Psoas muscle (tissue), 8 donors: ENCODE measurements around the gene CHD6. TPM values are rescaled to one million over a fixed set of nuclear protein-coding genes. Genes with fewer than 3 reads are reported as not detected.

ENCODE experiments used
- ATAC-seq, 4 donors: fragments of 200-7000 bp; cut with Tn5 transposase; one replicate each; pipeline ENCODE4 v1.9.1; 2020; ENCODE audit warnings: moderate library complexity in 3 of 4, mild to moderate bottlenecking in 2 of 4
- DNase-seq, 2 donors: peaks; one replicate each; pipeline ENCODE4 v3.0.0-alpha.2; 2020
- H3K27ac ChIP-seq: fragments of 200-600 bp; one replicate; pipeline ENCODE4 v1.8.0; 2022
- H3K27me3 ChIP-seq, 3 donors: fragments of 200-600 bp in 1 of 3; one replicate each; pipeline versions ENCODE4 v1.6.1 to v1.8.0; 2013 to 2022; ENCODE audit warnings: low read length in 2 of 3, mild to moderate bottlenecking in 2 of 3, moderate library complexity in 1 of 3; ENCODE audit not compliant: insufficient read depth in 3 of 3
- H3K36me3 ChIP-seq, 2 donors: fragments of 200-600 bp in 1 of 2; one replicate each; pipeline versions ENCODE4 v1.6.1 to v1.8.0; 2013 to 2022; ENCODE audit warnings: low read depth in 1 of 2, mild to moderate bottlenecking in 1 of 2, moderate library complexity in 1 of 2; ENCODE audit not compliant: insufficient read depth in 1 of 2
- H3K4me1 ChIP-seq: fragments of 200-600 bp; one replicate; pipeline ENCODE4 v1.8.0; 2022
- H3K4me3 ChIP-seq: fragments of 200-600 bp; one replicate; pipeline ENCODE4 v1.8.0; 2022; ENCODE audit warnings: mild to moderate bottlenecking
- H3K9me3 ChIP-seq: fragments of 200-600 bp; one replicate; pipeline ENCODE4 v1.8.0; 2022
- CTCF ChIP-seq: fragments of 200-600 bp; IDR thresholded peaks from one replicate; pipeline ENCODE4 v1.8.0; 2022; ENCODE audit warnings: antibody characterized with exemption
- WGBS, 3 donors: extraction: QIAGEN DNeasy Blood & Tissue Kit; methylation state at CpG; one replicate each; pipeline versions ENCODE4 v1.1.6 to v1.1.7; 2013; 5-methylcytosine and 5-hydroxymethylcytosine counted together
- intact Hi-C, 2 donors: fragments of 100-400 bp; cut with DNase I; formaldehyde crosslinking; loops; one replicate each; pipeline versions ENCODE4 v1.11.0 to v1.14.2; 2022
- polyA plus RNA-seq, 3 donors: library from polyadenylated mRNA; stranded (reverse); fragments of 200-250 nt; gene quantifications; one replicate each; pipeline ENCODE4 v1.2.3, GENCODE V29; 2013
- total RNA-seq, 4 donors: library from RNA; stranded (reverse); fragmentation: NEBNext Ultra II Directional in 2 of 4; extraction: Animal tissue kit (Norgen Biotek cat#: 25700) in 2 of 4; gene quantifications; one replicate each; pipeline versions ENCODE4 v1.2.1 to v1.2.4, GENCODE V29; 2021 to 2023
- donor health status: healthy with polysubstance abuse.
- donor health status: DM: no; HTN: no; CAD: no; lungs with moderate emphysema.
- donor health status: Bipolar disorder and iron deficiency.
- donor health status: healthy.
- donor health status: DM: yes; HTN: yes; CAD: no.
- donor health status: DM: no; HTN: no; CAD: no.
- donor health status: DM: no; HTN: no; CAD: no.
- donor health status: DM: yes; HTN: yes; CAD: no.

CHD6 gene
- total and polyA plus RNA-seq, 7 donors, result 1.7 to 30.4 (median 17.2) TPM

GRCh38 chr20:41619360-41620100 lies 1.4 kb upstream of the CHD6 start:
- Histone ChIP-seq H3K4me3 (peak overlapping the region; percentile 79), H3K27me3 (no peaks in the 10 kb centered on the region), H3K4me1 (peaks cover 15% of the 10 kb centered on the region), H3K27ac (no peak overlapping the region), H3K36me3 (no peaks in the 10 kb centered on the region), H3K9me3 (no peaks in the 10 kb centered on the region)
- ATAC-seq (no peak), DNase-seq (no peak)
- no peak for TF ChIP-seq CTCF
- intact Hi-C loops, result loop anchor here (5.0 to 10.0 kb wide), 3 partner anchors 73 to 105 kb away; no protein-coding TSS in a partner anchor
- WGBS, 3 donors, result 62 to 75% (median 68%) methylated on average over 5 of the region's 5 CpGs

DNA sequence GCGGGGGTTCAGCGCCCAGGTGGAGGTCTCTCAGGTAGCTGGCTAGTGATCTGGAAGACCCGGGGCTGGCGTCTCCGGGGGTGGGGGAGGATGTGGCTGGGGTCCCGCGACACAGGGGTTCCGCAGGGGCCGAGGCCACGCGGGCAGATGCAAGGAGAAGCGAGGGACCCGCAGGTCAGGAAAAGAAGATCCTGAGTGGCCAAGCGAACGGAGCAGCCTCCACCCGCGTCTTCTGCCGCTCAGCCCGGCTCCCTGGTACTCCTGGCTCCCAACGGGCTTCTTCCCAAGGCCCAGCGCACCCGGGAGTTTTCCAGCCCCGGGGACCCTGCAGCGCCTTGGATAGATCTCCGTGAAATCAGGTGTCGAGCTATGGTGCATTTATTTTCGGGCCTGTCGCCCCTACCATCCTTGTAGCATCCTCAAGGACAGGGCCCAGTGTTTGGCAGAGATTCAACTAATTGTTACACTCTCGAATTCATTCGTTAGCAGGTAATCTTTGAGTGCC lies 682 bp upstream of the CHD6 start:
- ATAC-seq (peak in 2 of 4 donors; percentile 5 to 7), DNase-seq (no peak)
- H3K36me3 ChIP-seq, result no peaks in the 10 kb centered on the region
- WGBS, 3 donors, result 3 to 9% (median 4%) methylated on average over 19 to 30 of the region's 30 CpGs
- peak overlapping the region; percentile 30 for H3K27ac ChIP-seq
- H3K9me3 ChIP-seq, result no peaks in the 10 kb centered on the region
- peak overlapping the region; percentile 79 for H3K4me3 ChIP-seq
- intact Hi-C loops, result loop anchor here (5.0 to 10.0 kb wide), 3 partner anchors 73 to 104 kb away; no protein-coding TSS in a partner anchor
- peaks cover 21% of the 10 kb centered on the region for H3K4me1 ChIP-seq
- no peak for TF ChIP-seq CTCF
- H3K27me3 ChIP-seq, result no peaks in the 10 kb centered on the region

DNA sequence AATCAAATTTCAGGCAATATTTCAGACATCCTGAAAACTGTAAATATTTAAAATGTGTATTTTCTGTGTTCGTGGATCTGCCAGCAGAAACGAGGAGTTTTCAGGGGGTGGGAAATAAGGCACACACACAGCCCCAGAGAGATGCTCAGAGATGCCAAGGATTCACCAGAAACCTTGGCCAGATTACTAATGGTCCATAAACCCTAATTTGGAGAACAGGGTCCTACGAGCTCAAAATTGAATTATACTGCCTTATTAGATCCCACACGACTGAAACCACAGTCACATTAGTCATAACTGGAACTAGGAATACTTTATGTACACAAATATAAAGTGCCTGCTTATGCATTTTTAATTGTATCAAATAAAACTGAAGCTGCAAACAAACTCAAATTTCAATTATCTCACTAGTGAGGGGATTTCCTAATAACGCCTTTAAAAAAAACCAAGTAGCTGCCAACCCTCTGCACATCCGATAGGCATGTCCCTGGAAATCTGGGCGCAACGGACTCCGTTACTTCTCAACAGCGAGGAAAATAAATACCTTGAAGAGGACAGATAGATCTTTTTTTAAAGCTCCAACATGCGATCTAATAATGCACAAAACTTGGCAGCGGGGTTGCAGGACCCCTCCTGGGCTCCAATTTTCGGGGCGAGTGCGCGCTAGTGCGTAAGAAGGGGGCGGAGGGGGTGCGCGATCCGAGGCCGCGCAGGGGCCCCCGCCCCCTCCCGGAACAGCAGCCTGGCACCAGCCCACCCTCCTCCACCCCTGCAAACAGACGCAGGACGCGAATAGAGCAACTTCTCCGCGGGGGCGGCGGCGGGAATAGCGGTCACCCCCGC lies 897 bp downstream of the CHD6 start:
- Histone ChIP-seq H3K4me3 (peak overlapping the region; percentile 79), H3K27ac (peak overlapping the region; percentile 51), H3K36me3 (no peaks in the 10 kb centered on the region), H3K27me3 (no peaks in the 10 kb centered on the region), H3K9me3 (no peaks in the 10 kb centered on the region), H3K4me1 (peaks cover 26% of the 10 kb centered on the region)
- ATAC-seq, result peak in 3 of 4 donors; percentile 8 to 28 (median 10)
- TF ChIP-seq CTCF, result no peak
- intact Hi-C loops, result loop anchor here (5.0 to 10.0 kb wide), 3 partner anchors 75 to 102 kb away; no protein-coding TSS in a partner anchor
- 2 to 5% (median 2%) methylated on average over 25 to 35 of the region's 35 CpGs for WGBS, 3 donors
- peak; percentile 43 to 70 for DNase-seq

- DNase-seq (no peak), ATAC-seq (peak in 1 of 4 donors; percentile 35)
- intact Hi-C loops, result loop anchor here (5.0 to 10.0 kb wide), 3 partner anchors 76 to 101 kb away; no protein-coding TSS in a partner anchor
- peak overlapping the region; percentile 79 for H3K4me3 ChIP-seq
- no peak overlapping the region for H3K27ac ChIP-seq
- H3K36me3 ChIP-seq, result no peaks in the 10 kb centered on the region
- TF ChIP-seq CTCF, result no peak
- no peaks in the 10 kb centered on the region for H3K9me3 ChIP-seq
- H3K27me3 ChIP-seq, result no peaks in the 10 kb centered on the region
- H3K4me1 ChIP-seq, result peaks cover 27% of the 10 kb centered on the region
- 33 to 46% (median 39%) methylated on average over 4 of the region's 4 CpGs for WGBS, 3 donors
Measured at GRCh38 chr20:41616228-41616627, 1.9 kb downstream of the CHD6 start.
